Karpas-422 (cell line): Measurements from ENCODE around the gene PTPN4. TPM values are rescaled to one million over a fixed set of nuclear protein-coding genes. Genes with fewer than 3 reads are reported as not detected.

Source experiments
- DNase-seq: peaks from one replicate; pipeline ENCODE4 v3.0.0-alpha.2; 2015
- H2AFZ ChIP-seq: fragments of 200-600 bp; sonication (generic); 2 replicates; pipeline ENCODE4 v1.6.1; 2014; ENCODE audit warnings: antibody characterized with exemption, low read length, mixed read lengths
- H3K27ac ChIP-seq: fragments of 200-600 bp; sonication (generic); 2 replicates; pipeline ENCODE4 v1.5.1; 2014; ENCODE audit warnings: mild to moderate bottlenecking, low read length, moderate library complexity
- H3K27me3 ChIP-seq: fragments of 200-600 bp; sonication (generic); 2 replicates; pipeline ENCODE4 v1.6.1; 2014; ENCODE audit warnings: low read length, mixed read lengths
- H3K36me3 ChIP-seq: fragments of 200-600 bp; sonication (generic); 2 replicates; pipeline ENCODE4 v1.6.1; 2014; ENCODE audit warnings: low read length, mixed read lengths; ENCODE audit not compliant: insufficient read depth
- H3K4me1 ChIP-seq: fragments of 200-600 bp; sonication (generic); 2 replicates; pipeline ENCODE4 v1.6.1; 2014; ENCODE audit warnings: mild to moderate bottlenecking, low read length, mixed read lengths
- H3K4me2 ChIP-seq: fragments of 200-600 bp; sonication (generic); 2 replicates; pipeline ENCODE4 v1.6.1; 2014; ENCODE audit warnings: low read length, low read depth, mild to moderate bottlenecking; ENCODE audit not compliant: poor library complexity, severe bottlenecking
- H3K4me3 ChIP-seq: fragments of 200-600 bp; sonication (generic); 2 replicates; pipeline ENCODE4 v1.5.1; 2014; ENCODE audit warnings: mild to moderate bottlenecking, antibody characterized with exemption, low read length, mixed read lengths
- H3K79me2 ChIP-seq: fragments of 200-600 bp; sonication (generic); 2 replicates; pipeline ENCODE4 v1.6.1; 2014; ENCODE audit warnings: mild to moderate bottlenecking, low read length, mixed read lengths
- H3K9ac ChIP-seq: fragments of 200-600 bp; sonication (generic); 2 replicates; pipeline ENCODE4 v1.6.0; 2014; ENCODE audit warnings: low read length
- H3K9me2 ChIP-seq: fragments of 200-600 bp; sonication (generic), shearing (Covaris generic); replicated peaks from 2 replicates; pipeline ENCODE4 v1.6.0; 2014; ENCODE audit warnings: mild to moderate bottlenecking, low read length, moderate library complexity; ENCODE audit not compliant: insufficient read depth
- H3K9me3 ChIP-seq: fragments of 300-700, 200-600 bp; sonication (generic); 2 replicates; pipeline ENCODE4 v1.6.1; 2014; ENCODE audit warnings: low read length, mixed read lengths
- H4K20me1 ChIP-seq: fragments of 200-600 bp; sonication (generic); 2 replicates; pipeline ENCODE4 v1.6.1; 2014; ENCODE audit warnings: mild to moderate bottlenecking, antibody characterized with exemption, low read length, low read depth; ENCODE audit not compliant: insufficient read depth
- total RNA-seq: library from RNA; depleted of rRNA; stranded (reverse); fragments of >200 nt; shearing (Covaris generic); gene quantifications from 2 replicates; pipeline ENCODE4 v1.2.3, GENCODE V29; 2014; ENCODE audit warnings: low replicate concordance

PTPN4 gene
- total RNA-seq, 1 experiment from 2014 or later = 56.7 TPM

GRCh38 chr2:120012363-120012762 lies 252.6 kb downstream of the PTPN4 start:
- Histone ChIP-seq H3K27ac (no peak overlapping the region), H3K27me3 (no peaks in the 10 kb centered on the region), H3K9ac (no peak overlapping the region), H3K4me3 (no peak overlapping the region), H3K79me2 (no peaks in the 10 kb centered on the region), H3K9me3 (no peaks in the 10 kb centered on the region), H3K9me2 (no peaks in the 10 kb centered on the region), H3K36me3 (no peaks in the 10 kb centered on the region), H4K20me1 (no peaks in the 10 kb centered on the region), H3K4me2 (no peak overlapping the region), H2AFZ (no peak overlapping the region), H3K4me1 (no peaks in the 10 kb centered on the region)
- DNase-seq = no peak

- no peaks in the 10 kb centered on the region for H3K9me2 ChIP-seq
- no peak within 1 kb of the TSS for H2AFZ ChIP-seq
- H3K79me2 ChIP-seq = no peaks in the 10 kb centered on the region
- H3K36me3 ChIP-seq = no peaks in the 10 kb centered on the region
- no peak within 1 kb of the TSS for H3K9ac ChIP-seq
- no peaks in the 10 kb centered on the region for H3K9me3 ChIP-seq
- no peaks in the 10 kb centered on the region for H4K20me1 ChIP-seq
- DNase-seq = no peak
- H3K4me3 ChIP-seq = no peak within 1 kb of the TSS
- H3K4me1 ChIP-seq = no peaks in the 10 kb centered on the region
- H3K27me3 ChIP-seq = no peaks in the 10 kb centered on the region
- H3K4me2 ChIP-seq = no peak within 1 kb of the TSS
- no peak within 1 kb of the TSS for H3K27ac ChIP-seq
Observed at GRCh38 chr2:120012771-120013596, 253.3 kb downstream of the PTPN4 start, which contains the start of gene EPB41L5. EPB41L5 (plus strand) TSS chr2:120013077; CDS start chr2:120019085, 6,008 bp downstream.

- Histone ChIP-seq H2AFZ (no peak overlapping the region), H3K27me3 (no peaks in the 10 kb centered on the region), H3K4me3 (no peak overlapping the region), H4K20me1 (no peaks in the 10 kb centered on the region), H3K9ac (no peak overlapping the region), H3K79me2 (no peaks in the 10 kb centered on the region), H3K36me3 (no peaks in the 10 kb centered on the region), H3K4me1 (no peaks in the 10 kb centered on the region), H3K27ac (no peak overlapping the region), H3K9me2 (no peaks in the 10 kb centered on the region), H3K9me3 (no peaks in the 10 kb centered on the region), H3K4me2 (no peak overlapping the region)
- no peak for DNase-seq
Observed at GRCh38 chr2:120013597-120014223, 254.0 kb downstream of the PTPN4 start.

- no peak for DNase-seq
- H3K9me2 ChIP-seq = no peaks in the 10 kb centered on the region
- no peaks in the 10 kb centered on the region for H3K4me1 ChIP-seq
- no peak overlapping the region for H2AFZ ChIP-seq
- no peaks in the 10 kb centered on the region for H4K20me1 ChIP-seq
- H3K27ac ChIP-seq = no peak overlapping the region
- H3K36me3 ChIP-seq = no peaks in the 10 kb centered on the region
- H3K27me3 ChIP-seq = no peaks in the 10 kb centered on the region
- H3K9ac ChIP-seq = no peak overlapping the region
- H3K4me3 ChIP-seq = no peak overlapping the region
- H3K79me2 ChIP-seq = no peaks in the 10 kb centered on the region
- no peaks in the 10 kb centered on the region for H3K9me3 ChIP-seq
- H3K4me2 ChIP-seq = no peak overlapping the region
Observed at GRCh38 chr2:120014226-120014980, 254.7 kb downstream of the PTPN4 start.

GRCh38 chr2:120016800-120017199 lies 257.1 kb downstream of the PTPN4 start:
- H3K4me2 ChIP-seq = no peak overlapping the region
- H3K27ac ChIP-seq = no peak overlapping the region
- H3K9me2 ChIP-seq = no peaks in the 10 kb centered on the region
- H3K9me3 ChIP-seq = no peaks in the 10 kb centered on the region
- H4K20me1 ChIP-seq = no peaks in the 10 kb centered on the region
- H3K4me1 ChIP-seq = no peaks in the 10 kb centered on the region
- no peak overlapping the region for H2AFZ ChIP-seq
- DNase-seq = no peak
- H3K27me3 ChIP-seq = no peaks in the 10 kb centered on the region
- H3K79me2 ChIP-seq = no peaks in the 10 kb centered on the region
- H3K9ac ChIP-seq = no peak overlapping the region
- H3K4me3 ChIP-seq = no peak overlapping the region
- H3K36me3 ChIP-seq = no peaks in the 10 kb centered on the region

GRCh38 chr2:120017201-120017600 lies 257.5 kb downstream of the PTPN4 start:
- Histone ChIP-seq H4K20me1 (no peaks in the 10 kb centered on the region), H3K9ac (no peak overlapping the region), H3K79me2 (no peaks in the 10 kb centered on the region), H3K9me2 (no peaks in the 10 kb centered on the region), H2AFZ (no peak overlapping the region), H3K36me3 (no peaks in the 10 kb centered on the region), H3K4me2 (no peak overlapping the region), H3K4me3 (no peak overlapping the region), H3K4me1 (no peaks in the 10 kb centered on the region), H3K27me3 (no peaks in the 10 kb centered on the region), H3K9me3 (no peaks in the 10 kb centered on the region), H3K27ac (no peak overlapping the region)
- no peak for DNase-seq

GRCh38 chr2:120018549-120018948 lies 258.8 kb downstream of the PTPN4 start:
- Histone ChIP-seq H4K20me1 (no peaks in the 10 kb centered on the region), H3K9me2 (no peaks in the 10 kb centered on the region), H3K9me3 (no peaks in the 10 kb centered on the region), H3K27ac (no peak overlapping the region), H3K27me3 (no peaks in the 10 kb centered on the region), H2AFZ (no peak overlapping the region), H3K79me2 (no peaks in the 10 kb centered on the region), H3K36me3 (no peaks in the 10 kb centered on the region), H3K4me3 (no peak overlapping the region), H3K9ac (no peak overlapping the region), H3K4me1 (no peaks in the 10 kb centered on the region), H3K4me2 (no peak overlapping the region)
- DNase-seq = no peak

GRCh38 chr2:120020554-120020953 lies 260.8 kb downstream of the PTPN4 start:
- Histone ChIP-seq H4K20me1 (no peaks in the 10 kb centered on the region), H3K27ac (no peak overlapping the region), H2AFZ (no peak overlapping the region), H3K27me3 (no peaks in the 10 kb centered on the region), H3K9me2 (no peaks in the 10 kb centered on the region), H3K9ac (no peak overlapping the region), H3K9me3 (no peaks in the 10 kb centered on the region), H3K4me3 (no peak overlapping the region), H3K36me3 (no peaks in the 10 kb centered on the region), H3K4me1 (no peaks in the 10 kb centered on the region), H3K79me2 (no peaks in the 10 kb centered on the region), H3K4me2 (no peak overlapping the region)
- no peak for DNase-seq
